Neuronal stem cell (in vitro differentiated cells): ENCODE measurements around the gene CYS1.
A peak's percentile ranks its signal among the peaks of the same experiment; 100 is the strongest.

Experiments used
- DNase-seq: peaks from one replicate; pipeline ENCODE4 v3.0.0-alpha.2; 2013; ENCODE audit warnings: low spot score
- H2AFZ ChIP-seq: one replicate; pipeline ENCODE4 v1.6.1; 2013; ENCODE audit warnings: mild to moderate bottlenecking, low read length, inconsistent platforms
- H2AK5ac ChIP-seq: 2 replicates; pipeline ENCODE4 v1.6.1; 2013; ENCODE audit warnings: low read depth, mild to moderate bottlenecking, inconsistent platforms, low read length, moderate library complexity, mixed read lengths
- H2BK120ac ChIP-seq: 2 replicates; pipeline ENCODE4 v1.6.1; 2013; ENCODE audit warnings: low read depth, mild to moderate bottlenecking, inconsistent platforms, low read length, moderate library complexity, mixed read lengths
- H2BK12ac ChIP-seq: one replicate; pipeline ENCODE4 v1.6.1; 2013; ENCODE audit warnings: low read length, inconsistent platforms
- H2BK15ac ChIP-seq: 2 replicates; pipeline ENCODE4 v1.6.1; 2013; ENCODE audit warnings: mild to moderate bottlenecking, low read length, inconsistent platforms, mixed read lengths
- H2BK5ac ChIP-seq: one replicate; pipeline ENCODE4 v1.6.1; 2013; ENCODE audit warnings: inconsistent platforms, mild to moderate bottlenecking, low read length, moderate library complexity
- H3K14ac ChIP-seq: one replicate; pipeline ENCODE4 v1.6.1; 2013; ENCODE audit warnings: low read length, inconsistent platforms
- H3K18ac ChIP-seq: 2 replicates; pipeline ENCODE4 v1.6.1; 2013; ENCODE audit warnings: low read length, inconsistent platforms
- H3K23ac ChIP-seq: 2 replicates; pipeline ENCODE4 v1.6.1; 2013; ENCODE audit warnings: low read depth, mild to moderate bottlenecking, mixed read lengths, low read length, inconsistent platforms; ENCODE audit not compliant: poor library complexity
- H3K27ac ChIP-seq: replicated peaks from 3 replicates; pipeline ENCODE4 v1.5.1; 2013; ENCODE audit warnings: low read length, inconsistent platforms
- H3K27me3 ChIP-seq, 3 experiments: 2 replicates each; pipeline ENCODE4 v1.6.1; 2013; ENCODE audit warnings: low read length in 3 of 3, mild to moderate bottlenecking in 2 of 3, inconsistent platforms in 1 of 3, low read depth in 1 of 3, mixed read lengths in 1 of 3, moderate library complexity in 1 of 3; ENCODE audit not compliant: control insufficient read depth in 3 of 3, insufficient read depth in 3 of 3
- H3K36me3 ChIP-seq, 2 donors: replicated peaks in 1 of 2; 2 replicates each; pipeline ENCODE4 v1.6.1; 2013; ENCODE audit warnings: low read length in 2 of 2; ENCODE audit not compliant: control insufficient read depth in 2 of 2, insufficient read depth in 2 of 2
- H3K4ac ChIP-seq: 2 replicates; pipeline ENCODE4 v1.6.1; 2013; ENCODE audit warnings: inconsistent platforms, mild to moderate bottlenecking, low read length, moderate library complexity
- H3K4me1 ChIP-seq, 2 donors: 1 replicate in 1 of 2; 2 replicates in 1 of 2; pipeline ENCODE4 v1.6.1; 2013; ENCODE audit warnings: low read length in 2 of 2, low read depth in 1 of 2; ENCODE audit not compliant: control insufficient read depth in 2 of 2, insufficient read depth in 1 of 2
- H3K4me2 ChIP-seq: one replicate; pipeline ENCODE4 v1.6.1; 2013; ENCODE audit warnings: mild to moderate bottlenecking, low read length, inconsistent platforms; ENCODE audit not compliant: insufficient read depth, poor library complexity, severe bottlenecking
- H3K4me3 ChIP-seq, 2 donors: 2 replicates each; pipeline ENCODE4 v1.5.1; 2013; ENCODE audit warnings: low read length in 2 of 2, mild to moderate bottlenecking in 2 of 2, inconsistent platforms in 1 of 2, moderate library complexity in 1 of 2
- H3K79me1 ChIP-seq: one replicate; pipeline ENCODE4 v1.6.1; 2013; ENCODE audit warnings: low read depth, mild to moderate bottlenecking, inconsistent platforms, low read length, moderate library complexity
- H3K9ac ChIP-seq: one replicate; pipeline ENCODE4 v1.6.1; 2013; ENCODE audit warnings: mild to moderate bottlenecking, low read depth, low read length, inconsistent platforms; ENCODE audit not compliant: poor library complexity
- H3K9me3 ChIP-seq, 2 donors: replicated peaks in 1 of 2; 2 replicates each; pipeline versions ENCODE3 to v1.6.1; 2013; ENCODE audit warnings: low read length in 2 of 2, mild to moderate bottlenecking in 2 of 2, inconsistent platforms in 1 of 2, low read depth in 1 of 2, mixed read lengths in 1 of 2, moderate library complexity in 1 of 2; ENCODE audit not compliant: control insufficient read depth in 2 of 2, insufficient read depth in 1 of 2
- H4K8ac ChIP-seq: one replicate; pipeline ENCODE4 v1.6.1; 2013; ENCODE audit warnings: low read depth, mild to moderate bottlenecking, inconsistent platforms, low read length, moderate library complexity
- H4K91ac ChIP-seq: one replicate; pipeline ENCODE4 v1.6.1; 2013; ENCODE audit warnings: low read length, low read depth, mild to moderate bottlenecking, inconsistent platforms; ENCODE audit not compliant: poor library complexity
- WGBS, 2 donors: extraction: QIAGEN DNeasy Blood & Tissue Kit; methylation state at CpG; one replicate each; pipeline ENCODE4 v1.1.7; 2013; ENCODE audit warnings: missing lambda C conversion rate in 2 of 2, mixed read lengths in 1 of 2; ENCODE audit not compliant: insufficient read length in 2 of 2, insufficient replicate concordance in 1 of 2; ENCODE audit errors: extremely low coverage in 2 of 2; 5-methylcytosine and 5-hydroxymethylcytosine counted together

The CYS1 gene

GRCh38 chr2:10086950-10087349 is 6.7 kb upstream of the CYS1 start:
- Histone ChIP-seq H2BK15ac (no peak overlapping the region), H3K4me1 (no peaks in the 10 kb centered on the region), H3K18ac (no peak overlapping the region), H3K36me3 (no peaks in the 10 kb centered on the region), H3K23ac (no peak overlapping the region), H4K8ac (no peak overlapping the region), H3K4ac (no peak overlapping the region), H2BK120ac (no peak overlapping the region), H4K91ac (no peak overlapping the region), H3K9ac (no peak overlapping the region), H2BK12ac (no peak overlapping the region), H2AK5ac (no peak overlapping the region), H3K4me2 (no peak overlapping the region), H3K27me3 (peaks cover 0 to 46% (median 2%) of the 10 kb centered on the region in 3 experiments), H2BK5ac (no peak overlapping the region), H3K27ac (no peak overlapping the region), H3K9me3 (no peaks in the 10 kb centered on the region), H3K79me1 (no peaks in the 10 kb centered on the region), H3K14ac (no peak overlapping the region), H3K4me3 (no peak overlapping the region), H2AFZ (no peak overlapping the region)
- WGBS, 2 donors: 100% methylated on average over 1 of the region's 4 CpGs; no CpG with 5 or more reads in 1 of the 2 donors
- DNase-seq: no peak

GRCh38 chr2:10085668-10086059 is 5.5 kb upstream of the CYS1 start:
- Histone ChIP-seq H3K4ac (no peak overlapping the region), H3K27ac (no peak overlapping the region), H4K91ac (no peak overlapping the region), H2BK120ac (no peak overlapping the region), H3K18ac (no peak overlapping the region), H2BK5ac (no peak overlapping the region), H3K9ac (no peak overlapping the region), H4K8ac (no peak overlapping the region), H3K4me2 (no peak overlapping the region), H3K4me3 (no peak overlapping the region), H2BK15ac (no peak overlapping the region), H3K9me3 (no peaks in the 10 kb centered on the region), H3K79me1 (no peaks in the 10 kb centered on the region), H2AK5ac (no peak overlapping the region), H2BK12ac (no peak overlapping the region), H3K27me3 (peaks cover 3 to 58% (median 9%) of the 10 kb centered on the region in 3 experiments), H3K4me1 (peaks cover 0 to 2% of the 10 kb centered on the region in 2 donors), H3K36me3 (no peaks in the 10 kb centered on the region), H3K14ac (no peak overlapping the region), H3K23ac (no peak overlapping the region), H2AFZ (no peak overlapping the region)
- WGBS, 2 donors: no CpG with 5 or more reads among the region's 11 CpGs
- no peak for DNase-seq

- H3K27me3 ChIP-seq: peaks cover 6 to 62% (median 14%) of the 10 kb centered on the region in 3 experiments
- H3K27ac ChIP-seq: no peak overlapping the region
- no peak overlapping the region for H3K4me2 ChIP-seq
- H3K23ac ChIP-seq: no peak overlapping the region
- H3K4ac ChIP-seq: no peak overlapping the region
- no peak overlapping the region for H4K91ac ChIP-seq
- no peak overlapping the region for H2BK5ac ChIP-seq
- H2AK5ac ChIP-seq: no peak overlapping the region
- no peak overlapping the region for H2AFZ ChIP-seq
- no peaks in the 10 kb centered on the region for H3K79me1 ChIP-seq
- DNase-seq: no peak
- no peaks in the 10 kb centered on the region for H3K36me3 ChIP-seq
- no peak overlapping the region for H3K18ac ChIP-seq
- H4K8ac ChIP-seq: no peak overlapping the region
- H2BK12ac ChIP-seq: no peak overlapping the region
- no peak overlapping the region for H2BK15ac ChIP-seq
- H3K9me3 ChIP-seq: no peaks in the 10 kb centered on the region
- H3K4me1 ChIP-seq: peaks cover 0 to 3% of the 10 kb centered on the region in 2 donors
- H3K9ac ChIP-seq: peak overlapping the region; percentile 55
- no peak overlapping the region for H2BK120ac ChIP-seq
- WGBS, 2 donors: no CpG with 5 or more reads among the region's 6 CpGs
- no peak overlapping the region for H3K14ac ChIP-seq
- no peak overlapping the region for H3K4me3 ChIP-seq
Observed at GRCh38 chr2:10085043-10085667, 4.9 kb upstream of the CYS1 start.

GRCh38 chr2:10084223-10084865 is 4.1 kb upstream of the CYS1 start:
- no peaks in the 10 kb centered on the region for H3K79me1 ChIP-seq
- no peak overlapping the region for H4K8ac ChIP-seq
- no peak for DNase-seq
- no peak overlapping the region for H2BK5ac ChIP-seq
- H2BK15ac ChIP-seq: no peak overlapping the region
- no peak overlapping the region for H3K4me2 ChIP-seq
- no peak overlapping the region for H3K4me3 ChIP-seq
- H3K4ac ChIP-seq: no peak overlapping the region
- WGBS, 2 donors: no CpG with 5 or more reads among the region's 12 CpGs
- H3K23ac ChIP-seq: no peak overlapping the region
- no peak overlapping the region for H3K9ac ChIP-seq
- H3K18ac ChIP-seq: no peak overlapping the region
- H3K14ac ChIP-seq: no peak overlapping the region
- H3K4me1 ChIP-seq: peaks cover under 1 to 3% of the 10 kb centered on the region in 2 donors
- H3K9me3 ChIP-seq: no peaks in the 10 kb centered on the region
- H2BK12ac ChIP-seq: no peak overlapping the region
- peaks cover 6 to 62% (median 21%) of the 10 kb centered on the region in 3 experiments for H3K27me3 ChIP-seq
- H2BK120ac ChIP-seq: no peak overlapping the region
- no peaks in the 10 kb centered on the region for H3K36me3 ChIP-seq
- no peak overlapping the region for H3K27ac ChIP-seq
- H4K91ac ChIP-seq: no peak overlapping the region
- no peak overlapping the region for H2AFZ ChIP-seq
- H2AK5ac ChIP-seq: no peak overlapping the region
